ENCODE measurements around the gene TMEM254.
A peak's percentile ranks its signal among the peaks of the same experiment; 100 is the strongest.

The TMEM254 gene

GRCh38 chr10:80072584-80072983 lies 5.9 kb upstream of the TMEM254 start:
- H4K8ac ChIP-seq (ENCODE audit: low read length), result no peak overlapping the region
- no peak overlapping the region for H2AK5ac ChIP-seq (ENCODE audit: low read length, severe bottlenecking)
- DNase-seq, result no peak
- H3K36me3 ChIP-seq (ENCODE audit: control insufficient read depth in 1 of 2, insufficient read depth in 2 of 2, low read depth in 1 of 2, low read length in 2 of 2), result no peaks in the 10 kb centered on the region
- H2BK5ac ChIP-seq (ENCODE audit: low read depth, low read length, poor library complexity, severe bottlenecking), result no peak overlapping the region
- H3K79me1 ChIP-seq (replicated peaks; ENCODE audit: low read length, poor library complexity, severe bottlenecking), result peaks cover 2% of the 10 kb centered on the region
- no peak overlapping the region for H2BK120ac ChIP-seq (ENCODE audit: low read depth, low read length)
- no peak overlapping the region for H2BK15ac ChIP-seq (ENCODE audit: low read depth, poor library complexity, severe bottlenecking)
- H3K18ac ChIP-seq (ENCODE audit: low read depth in 1 of 2, low read length in 2 of 2), result no peak overlapping the region
- H2BK12ac ChIP-seq (ENCODE audit: low read length in 2 of 2), result no peak overlapping the region
- H4K91ac ChIP-seq (ENCODE audit: low read length), result no peak overlapping the region
- no peak overlapping the region for H3K9ac ChIP-seq (ENCODE audit: low read length)
- no peak overlapping the region for H3K4ac ChIP-seq (ENCODE audit: low read depth in 1 of 2, low read length in 2 of 2)
- no peak overlapping the region for H3K14ac ChIP-seq (ENCODE audit: low read length in 2 of 2)
- no peak overlapping the region for H3K27ac ChIP-seq (ENCODE audit: low read length, poor library complexity, severe bottlenecking)
- H2AFZ ChIP-seq (ENCODE audit: low read depth, low read length), result no peak overlapping the region
- H3K23ac ChIP-seq (ENCODE audit: low read length in 2 of 2), result no peak overlapping the region
- H3K4me1 ChIP-seq (ENCODE audit: control insufficient read depth, insufficient read depth, low read depth, low read length), result no peaks in the 10 kb centered on the region
- no peaks in the 10 kb centered on the region for H3K9me3 ChIP-seq (ENCODE audit: control insufficient read depth, low read length)
- WGBS, result 100% methylated on average over 2 of the region's 2 CpGs
- no peak overlapping the region for H3K4me2 ChIP-seq (ENCODE audit: low read length, poor library complexity, severe bottlenecking)
- H3K27me3 ChIP-seq (ENCODE audit: control insufficient read depth in 1 of 2, insufficient read depth in 1 of 2, low read length in 2 of 2), result no peaks in the 10 kb centered on the region
- H3K4me3 ChIP-seq (ENCODE audit: insufficient read depth in 1 of 2, low read depth in 1 of 2, low read length in 2 of 2), result no peak overlapping the region

- no peak overlapping the region for H2AK5ac ChIP-seq (ENCODE audit: low read length, severe bottlenecking)
- no peaks in the 10 kb centered on the region for H3K27me3 ChIP-seq (ENCODE audit: control insufficient read depth in 1 of 2, insufficient read depth in 1 of 2, low read length in 2 of 2)
- H2AFZ ChIP-seq (ENCODE audit: low read depth, low read length), result no peak overlapping the region
- no peak overlapping the region for H3K4me2 ChIP-seq (ENCODE audit: low read length, poor library complexity, severe bottlenecking)
- H3K14ac ChIP-seq (ENCODE audit: low read length in 2 of 2), result no peak overlapping the region
- no peaks in the 10 kb centered on the region for H3K9me3 ChIP-seq (ENCODE audit: control insufficient read depth, low read length)
- no peak overlapping the region for H3K27ac ChIP-seq (ENCODE audit: low read length, poor library complexity, severe bottlenecking)
- no peak overlapping the region for H2BK5ac ChIP-seq (ENCODE audit: low read depth, low read length, poor library complexity, severe bottlenecking)
- no peak overlapping the region for H3K23ac ChIP-seq (ENCODE audit: low read length in 2 of 2)
- H4K91ac ChIP-seq (ENCODE audit: low read length), result no peak overlapping the region
- H4K8ac ChIP-seq (ENCODE audit: low read length), result no peak overlapping the region
- H3K9ac ChIP-seq (ENCODE audit: low read length), result no peak overlapping the region
- 91% methylated on average over 1 of the region's 1 CpG for WGBS
- peaks cover 4% of the 10 kb centered on the region for H3K79me1 ChIP-seq (replicated peaks; ENCODE audit: low read length, poor library complexity, severe bottlenecking)
- H3K18ac ChIP-seq (ENCODE audit: low read depth in 1 of 2, low read length in 2 of 2), result no peak overlapping the region
- no peak overlapping the region for H2BK12ac ChIP-seq (ENCODE audit: low read length in 2 of 2)
- H3K4me1 ChIP-seq (ENCODE audit: control insufficient read depth, insufficient read depth, low read depth, low read length), result peaks cover 10% of the 10 kb centered on the region
- no peak overlapping the region for H3K4me3 ChIP-seq (ENCODE audit: insufficient read depth in 1 of 2, low read depth in 1 of 2, low read length in 2 of 2)
- H3K36me3 ChIP-seq (ENCODE audit: control insufficient read depth in 1 of 2, insufficient read depth in 2 of 2, low read depth in 1 of 2, low read length in 2 of 2), result no peaks in the 10 kb centered on the region
- H3K4ac ChIP-seq (ENCODE audit: low read depth in 1 of 2, low read length in 2 of 2), result no peak overlapping the region
- no peak overlapping the region for H2BK120ac ChIP-seq (ENCODE audit: low read depth, low read length)
- H2BK15ac ChIP-seq (ENCODE audit: low read depth, poor library complexity, severe bottlenecking), result no peak overlapping the region
- peak; percentile 50 for DNase-seq
These were observed 2.7 kb upstream of the TMEM254 start for GRCh38 chr10:80075781-80076180.

GRCh38 chr10:80077869-80078447 lies 507 bp upstream of the TMEM254 start:
- no peak overlapping the region for H3K14ac ChIP-seq (ENCODE audit: low read length in 2 of 2)
- no peak overlapping the region for H2BK120ac ChIP-seq (ENCODE audit: low read depth, low read length)
- 60% methylated on average over 14 of the region's 14 CpGs for WGBS
- H3K18ac ChIP-seq (ENCODE audit: low read depth in 1 of 2, low read length in 2 of 2), result peak overlapping the region; percentile 68 to 100
- peaks cover 4% of the 10 kb centered on the region for H3K79me1 ChIP-seq (replicated peaks; ENCODE audit: low read length, poor library complexity, severe bottlenecking)
- H2BK15ac ChIP-seq (ENCODE audit: low read depth, poor library complexity, severe bottlenecking), result no peak overlapping the region
- peak overlapping the region; percentile 72 for H2AFZ ChIP-seq (ENCODE audit: low read depth, low read length)
- no peak overlapping the region for H3K23ac ChIP-seq (ENCODE audit: low read length in 2 of 2)
- H3K36me3 ChIP-seq (ENCODE audit: control insufficient read depth in 1 of 2, insufficient read depth in 2 of 2, low read depth in 1 of 2, low read length in 2 of 2), result peaks cover 0 to 11% of the 10 kb centered on the region in 2 experiments
- H3K4me3 ChIP-seq (ENCODE audit: insufficient read depth in 1 of 2, low read depth in 1 of 2, low read length in 2 of 2), result peak overlapping the region; percentile 75 to 92
- no peaks in the 10 kb centered on the region for H3K27me3 ChIP-seq (ENCODE audit: control insufficient read depth in 1 of 2, insufficient read depth in 1 of 2, low read length in 2 of 2)
- no peak overlapping the region for H2BK5ac ChIP-seq (ENCODE audit: low read depth, low read length, poor library complexity, severe bottlenecking)
- no peak overlapping the region for H4K91ac ChIP-seq (ENCODE audit: low read length)
- H3K4me1 ChIP-seq (ENCODE audit: control insufficient read depth, insufficient read depth, low read depth, low read length), result peaks cover 10% of the 10 kb centered on the region
- peak overlapping the region; percentile 81 for H3K4me2 ChIP-seq (ENCODE audit: low read length, poor library complexity, severe bottlenecking)
- DNase-seq, result no peak
- peak overlapping the region; percentile 98 for H4K8ac ChIP-seq (ENCODE audit: low read length)
- no peak overlapping the region for H3K4ac ChIP-seq (ENCODE audit: low read depth in 1 of 2, low read length in 2 of 2)
- peak overlapping the region in 1 of 2 experiments; percentile 29 for H2BK12ac ChIP-seq (ENCODE audit: low read length in 2 of 2)
- H3K9me3 ChIP-seq (ENCODE audit: control insufficient read depth, low read length), result no peaks in the 10 kb centered on the region
- no peak overlapping the region for H2AK5ac ChIP-seq (ENCODE audit: low read length, severe bottlenecking)
- peak overlapping the region; percentile 41 for H3K27ac ChIP-seq (ENCODE audit: low read length, poor library complexity, severe bottlenecking)
- peak overlapping the region; percentile 94 for H3K9ac ChIP-seq (ENCODE audit: low read length)

GRCh38 chr10:80079312-80079719 lies 851 bp downstream of the TMEM254 start:
- Histone ChIP-seq H3K4me3 (ENCODE audit: insufficient read depth in 1 of 2, low read depth in 1 of 2, low read length in 2 of 2) (peak overlapping the region; percentile 44 to 92), H2BK120ac (ENCODE audit: low read depth, low read length) (no peak overlapping the region), H3K23ac (ENCODE audit: low read length in 2 of 2) (no peak overlapping the region), H3K27ac (ENCODE audit: low read length, poor library complexity, severe bottlenecking) (no peak overlapping the region), H3K4ac (ENCODE audit: low read depth in 1 of 2, low read length in 2 of 2) (peak overlapping the region in 1 of 2 experiments; percentile 59), H3K4me2 (ENCODE audit: low read length, poor library complexity, severe bottlenecking) (peak overlapping the region; percentile 50), H3K36me3 (ENCODE audit: control insufficient read depth in 1 of 2, insufficient read depth in 2 of 2, low read depth in 1 of 2, low read length in 2 of 2) (peaks cover 0 to 18% of the 10 kb centered on the region in 2 experiments), H3K4me1 (ENCODE audit: control insufficient read depth, insufficient read depth, low read depth, low read length) (peaks cover 10% of the 10 kb centered on the region), H3K14ac (ENCODE audit: low read length in 2 of 2) (no peak overlapping the region), H2AFZ (ENCODE audit: low read depth, low read length) (peak overlapping the region; percentile 36), H2BK5ac (ENCODE audit: low read depth, low read length, poor library complexity, severe bottlenecking) (no peak overlapping the region), H4K8ac (ENCODE audit: low read length) (peak overlapping the region; percentile 3), H3K18ac (ENCODE audit: low read depth in 1 of 2, low read length in 2 of 2) (no peak overlapping the region), H3K9me3 (ENCODE audit: control insufficient read depth, low read length) (no peaks in the 10 kb centered on the region), H2BK15ac (ENCODE audit: low read depth, poor library complexity, severe bottlenecking) (no peak overlapping the region), H2BK12ac (ENCODE audit: low read length in 2 of 2) (no peak overlapping the region), H3K27me3 (ENCODE audit: control insufficient read depth in 1 of 2, insufficient read depth in 1 of 2, low read length in 2 of 2) (no peaks in the 10 kb centered on the region), H3K79me1 (replicated peaks; ENCODE audit: low read length, poor library complexity, severe bottlenecking) (peaks cover 4% of the 10 kb centered on the region), H4K91ac (ENCODE audit: low read length) (no peak overlapping the region), H2AK5ac (ENCODE audit: low read length, severe bottlenecking) (no peak overlapping the region), H3K9ac (ENCODE audit: low read length) (peak overlapping the region; percentile 94)
- 15% methylated on average over 12 of the region's 12 CpGs for WGBS
- no peak for DNase-seq
